BJ (cell line): ENCODE data around the gene EYA2. TPM values are rescaled to one million over a fixed set of nuclear protein-coding genes. Genes with fewer than 3 reads are reported as not detected.

Source experiments
- CTCF ChIA-PET: fragments of 350-600 bp; formaldehyde crosslinking; extraction: SDS; loops from one replicate; lab custom pipeline; 2021; ENCODE audit warnings: antibody characterized with exemption, inconsistent platforms; lab: Yijun Ruan, JAX
- POLR2A ChIA-PET: fragments of 300-600 bp; sonication (Branson Sonifier 250); formaldehyde crosslinking; extraction: SDS; loops from one replicate; lab custom pipeline; 2021; ENCODE audit warnings: antibody characterized with exemption; lab: Charles Lee
- DNase-seq: peaks from one replicate; pipeline ENCODE4 v3.0.0-alpha.2; 2011; ENCODE audit warnings: low read depth
- H3K27me3 ChIP-seq: 2 replicates; pipeline ENCODE4 v1.6.0; 2011; ENCODE audit warnings: low read length; ENCODE audit not compliant: control insufficient read depth, insufficient read depth
- H3K36me3 ChIP-seq: 2 replicates; pipeline ENCODE4 v1.5.1; 2011; ENCODE audit warnings: low read length; ENCODE audit not compliant: control insufficient read depth, insufficient read depth
- H3K4me3 ChIP-seq: 2 replicates; pipeline ENCODE4 v1.5.1; 2011; ENCODE audit warnings: low read depth, mild to moderate bottlenecking, control low read depth, low read length
- CTCF ChIP-seq: IDR thresholded peaks from 2 replicates; pipeline ENCODE4 v1.5.1; 2011; ENCODE audit warnings: low read depth, mild to moderate bottlenecking, control low read depth, inconsistent platforms, low read length, moderate library complexity; ENCODE audit not compliant: insufficient read depth
- polyA plus RNA-seq: library from polyadenylated mRNA; depleted of rRNA; stranded (reverse); fragments of >200 nt; gene quantifications from 2 replicates; pipeline ENCODE4 v1.2.3, GENCODE V29; 2011

The EYA2 gene
- polyA plus RNA-seq, 1 experiment = 1.5 TPM

GRCh38 chr20:47113362-47114109, 218.9 kb downstream of the EYA2 start:
- ChIA-PET POLR2A (no interaction called here), CTCF (interaction anchor here (1.4 to 1.6 kb wide), 2 partner anchors 14 to 359 kb away, joined by 3 to 9 read pairs; no protein-coding TSS in a partner anchor)
- Histone ChIP-seq H3K36me3 (no peaks in the 10 kb centered on the region), H3K4me3 (no peak overlapping the region), H3K27me3 (no peaks in the 10 kb centered on the region)
- TF ChIP-seq CTCF = no peak
- no peak for DNase-seq

GRCh38 chr20:47115694-47116093, 221.1 kb downstream of the EYA2 start:
- ChIA-PET CTCF (interaction anchor here (0.6 kb wide), 1 partner anchor 428 kb away, joined by 3 read pairs; no protein-coding TSS in a partner anchor), POLR2A (no interaction called here)
- no peak for TF ChIP-seq CTCF

GRCh38 chr20:47117371-47117770, 222.7 kb downstream of the EYA2 start:
- ChIA-PET CTCF (no interaction called here), POLR2A (no interaction called here)
- no peak for TF ChIP-seq CTCF
- Histone ChIP-seq H3K27me3 (no peaks in the 10 kb centered on the region), H3K36me3 (no peaks in the 10 kb centered on the region), H3K4me3 (no peak overlapping the region)
- DNase-seq = no peak

More at GRCh38 chr20:47115694-47116093, 221.1 kb downstream of the EYA2 start:
- no peaks in the 10 kb centered on the region for H3K36me3 ChIP-seq
- H3K4me3 ChIP-seq = no peak overlapping the region
- H3K27me3 ChIP-seq = no peaks in the 10 kb centered on the region
- DNase-seq = no peak

- no peak for DNase-seq
These were observed 223.1 kb downstream of the EYA2 start for GRCh38 chr20:47117773-47118172.

More at GRCh38 chr20:47117773-47118172, 223.1 kb downstream of the EYA2 start:
- TF ChIP-seq CTCF = no peak
- ChIA-PET POLR2A (no interaction called here), CTCF (no interaction called here)
- Histone ChIP-seq H3K36me3 (no peaks in the 10 kb centered on the region), H3K4me3 (no peak overlapping the region), H3K27me3 (no peaks in the 10 kb centered on the region)
